Immature natural killer cell (primary cell): ENCODE measurements around the gene KCND2. TPM values are rescaled to one million over a fixed set of nuclear protein-coding genes. Genes with fewer than 3 reads are reported as not detected.

Experiments used
- DNase-seq, 3 donors: peaks; one replicate each; pipeline ENCODE4 v3.0.0; 2022; ENCODE audit warnings: mixed read lengths in 1 of 3
- H3K27ac Mint-ChIP-seq, 6 donors: one replicate each; pipeline ENCODE4 v1.8.0; 2020; ENCODE audit warnings: mixed read lengths in 6 of 6, mild to moderate bottlenecking in 5 of 6, inconsistent platforms in 4 of 6, moderate library complexity in 3 of 6
- H3K27me3 Mint-ChIP-seq, 3 donors: one replicate each; pipeline ENCODE4 v1.8.0; 2020 to 2021; ENCODE audit warnings: low read depth in 3 of 3, mild to moderate bottlenecking in 3 of 3, mixed read lengths in 3 of 3, moderate library complexity in 3 of 3, inconsistent platforms in 1 of 3
- H3K36me3 Mint-ChIP-seq, 3 donors: one replicate each; pipeline ENCODE4 v1.8.0; 2020; ENCODE audit warnings: mixed read lengths in 3 of 3, inconsistent platforms in 2 of 3, mild to moderate bottlenecking in 2 of 3
- H3K4me1 Mint-ChIP-seq, 2 donors: one replicate each; pipeline ENCODE4 v1.8.0; 2020; ENCODE audit warnings: inconsistent platforms in 2 of 2, mild to moderate bottlenecking in 2 of 2, mixed read lengths in 2 of 2, moderate library complexity in 1 of 2
- H3K4me3 Mint-ChIP-seq, 5 donors: one replicate each; pipeline ENCODE4 v1.8.0; 2020; ENCODE audit warnings: mild to moderate bottlenecking in 5 of 5, mixed read lengths in 5 of 5, inconsistent platforms in 3 of 5, moderate library complexity in 3 of 5
- H3K9me3 Mint-ChIP-seq, 6 donors: one replicate each; pipeline ENCODE4 v1.8.0; 2020; ENCODE audit warnings: mild to moderate bottlenecking in 6 of 6, mixed read lengths in 6 of 6, inconsistent platforms in 4 of 6, moderate library complexity in 3 of 6
- polyA plus RNA-seq, 3 donors: library from polyadenylated mRNA; unstranded; fragments of 300-500 nt; fragmentation: Illumina TruSeq; gene quantifications; one replicate each; pipeline ENCODE4 v1.2.3, GENCODE V29; 2021

Gene KCND2
- polyA plus RNA-seq, 3 donors from 2014 or later: not detected

DNA sequence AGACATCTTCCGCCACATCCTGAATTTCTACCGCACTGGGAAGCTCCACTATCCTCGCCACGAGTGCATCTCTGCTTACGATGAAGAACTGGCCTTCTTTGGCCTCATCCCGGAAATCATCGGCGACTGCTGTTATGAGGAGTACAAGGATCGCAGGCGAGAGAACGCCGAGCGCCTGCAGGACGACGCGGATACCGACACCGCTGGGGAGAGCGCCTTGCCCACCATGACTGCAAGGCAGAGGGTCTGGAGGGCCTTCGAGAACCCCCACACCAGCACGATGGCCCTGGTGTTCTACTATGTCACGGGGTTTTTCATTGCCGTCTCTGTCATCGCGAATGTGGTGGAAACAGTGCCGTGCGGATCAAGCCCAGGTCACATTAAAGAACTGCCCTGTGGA, 1.9 kb downstream of the KCND2 start:
- Mint-ChIP-seq H3K9me3 (peaks cover 0 to 37% (median 11%) of the 10 kb centered on the region in 6 donors), H3K4me1 (no peaks in the 10 kb centered on the region), H3K4me3 (no peak overlapping the region), H3K36me3 (no peaks in the 10 kb centered on the region), H3K27ac (no peak overlapping the region), H3K27me3 (peaks cover 1 to 5% (median 3%) of the 10 kb centered on the region in 3 donors)
- no peak for DNase-seq

DNA sequence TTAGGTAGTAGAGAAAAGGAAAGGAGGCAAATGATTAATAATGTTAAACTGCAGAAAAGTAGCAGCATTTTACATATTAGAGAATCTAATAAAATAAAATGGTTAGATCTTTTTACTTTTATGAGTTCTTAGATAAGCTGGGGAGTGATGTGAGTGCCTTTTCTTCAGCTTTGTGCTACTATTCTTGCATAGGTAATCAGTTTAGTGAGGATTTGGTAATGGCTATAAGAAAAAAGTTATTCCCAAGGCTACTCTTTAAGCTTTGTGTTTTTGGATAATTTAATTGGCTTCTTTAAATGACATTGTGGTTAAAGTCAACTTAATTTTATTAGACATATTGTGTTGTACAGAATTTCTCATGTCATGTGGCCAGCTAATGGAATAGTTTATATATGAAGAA, 3.7 kb downstream of the KCND2 start:
- H3K4me3 Mint-ChIP-seq: no peak overlapping the region
- H3K27me3 Mint-ChIP-seq: peaks cover 0 to 5% (median 1%) of the 10 kb centered on the region in 3 donors
- no peaks in the 10 kb centered on the region for H3K4me1 Mint-ChIP-seq
- peaks cover 0 to 27% (median 11%) of the 10 kb centered on the region in 6 donors for H3K9me3 Mint-ChIP-seq
- no peaks in the 10 kb centered on the region for H3K36me3 Mint-ChIP-seq
- no peak overlapping the region for H3K27ac Mint-ChIP-seq
- no peak for DNase-seq

DNA sequence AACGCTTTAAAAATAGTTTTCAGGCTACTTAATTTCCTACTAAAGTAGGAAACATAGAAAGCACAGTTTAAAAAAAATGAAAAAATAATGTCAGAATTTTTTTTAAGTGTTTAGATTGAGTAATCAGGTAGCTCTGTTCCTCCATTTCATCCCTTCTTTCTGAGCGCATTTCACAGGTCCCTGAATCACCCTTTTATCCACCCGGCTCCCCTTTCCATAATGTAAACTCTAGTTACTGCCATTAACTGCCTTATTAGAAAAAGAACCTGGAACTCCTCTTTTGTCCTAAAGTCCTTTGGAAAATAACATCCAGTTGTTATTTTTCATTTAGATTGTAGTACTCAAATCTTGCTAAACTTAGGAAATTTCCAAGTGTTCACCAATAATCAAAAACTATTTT, 5.8 kb downstream of the KCND2 start:
- Mint-ChIP-seq H3K4me1 (no peaks in the 10 kb centered on the region), H3K36me3 (no peaks in the 10 kb centered on the region), H3K9me3 (peaks cover 2 to 25% (median 12%) of the 10 kb centered on the region in 6 donors), H3K4me3 (no peak overlapping the region), H3K27me3 (peaks cover 0 to 3% (median 1%) of the 10 kb centered on the region in 3 donors), H3K27ac (no peak overlapping the region)
- DNase-seq: no peak

DNA sequence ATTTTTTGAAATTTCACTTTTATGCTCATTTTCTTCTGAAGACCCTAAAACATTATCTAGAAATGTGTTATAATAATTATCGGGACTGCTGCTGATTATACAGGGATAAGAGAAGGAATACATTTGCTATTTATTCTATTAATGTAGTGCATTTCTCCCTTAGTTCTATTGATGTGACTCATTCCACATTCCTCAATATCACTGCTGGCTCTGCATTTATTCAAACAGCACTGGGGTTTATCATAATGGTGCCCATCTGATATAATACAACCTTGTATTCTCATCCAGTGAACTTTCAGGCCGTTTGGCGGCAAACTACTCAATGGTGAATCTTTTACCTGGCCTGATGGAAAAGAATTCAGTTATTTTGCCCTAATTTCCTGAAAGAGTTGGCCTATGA, 7.8 kb downstream of the KCND2 start:
- Mint-ChIP-seq H3K4me1 (no peaks in the 10 kb centered on the region), H3K4me3 (no peak overlapping the region), H3K9me3 (peaks cover 0 to 11% (median 4%) of the 10 kb centered on the region in 6 donors), H3K36me3 (no peaks in the 10 kb centered on the region), H3K27me3 (no peaks in the 10 kb centered on the region), H3K27ac (no peak overlapping the region)
- no peak for DNase-seq

DNA sequence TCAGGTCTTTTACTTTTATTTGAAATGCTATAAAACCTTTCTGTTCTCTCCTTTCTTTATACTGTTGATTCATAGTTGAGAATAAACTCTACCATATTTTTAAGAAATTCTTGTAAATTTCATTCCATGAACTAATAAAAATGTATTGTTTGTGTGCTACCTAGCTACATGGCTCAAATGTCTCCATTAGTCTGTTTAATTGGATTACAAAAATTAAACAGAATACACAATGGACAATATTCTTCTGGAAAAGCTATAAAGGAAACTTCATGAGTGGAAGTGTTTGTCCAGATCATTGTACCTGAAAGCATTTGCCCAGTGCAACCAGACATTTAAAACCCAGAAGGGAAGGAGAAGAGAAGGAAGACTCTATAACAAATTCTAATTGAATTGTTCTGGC, 20.1 kb downstream of the KCND2 start:
- Mint-ChIP-seq H3K4me1 (no peaks in the 10 kb centered on the region), H3K27me3 (peaks cover 0 to 1% (median under 1%) of the 10 kb centered on the region in 3 donors), H3K27ac (no peak overlapping the region), H3K36me3 (no peaks in the 10 kb centered on the region), H3K4me3 (no peak overlapping the region), H3K9me3 (peaks cover 0 to 20% (median 7%) of the 10 kb centered on the region in 6 donors)
- no peak for DNase-seq

DNA sequence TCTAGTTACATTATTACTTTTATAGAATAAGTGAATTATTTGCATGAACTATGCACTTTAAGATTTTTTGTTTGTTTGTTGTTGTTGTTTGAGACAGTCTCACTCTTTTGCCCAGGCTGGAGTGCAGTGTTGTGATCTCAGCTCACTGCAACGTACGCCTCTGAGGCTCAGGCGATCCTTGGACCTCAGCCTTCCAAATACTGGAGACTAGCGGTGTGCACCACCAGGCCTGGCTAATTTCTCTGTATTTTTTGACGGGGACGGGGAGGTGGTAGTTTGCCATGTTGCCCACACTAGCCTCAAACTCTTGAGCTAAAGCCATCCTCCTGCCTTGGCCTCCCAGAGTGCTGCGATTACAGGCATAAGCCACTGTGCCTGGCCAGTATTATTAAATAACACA, 29.2 kb downstream of the KCND2 start:
- Mint-ChIP-seq H3K4me1 (no peaks in the 10 kb centered on the region), H3K36me3 (no peaks in the 10 kb centered on the region), H3K27me3 (no peaks in the 10 kb centered on the region), H3K4me3 (no peak overlapping the region), H3K27ac (no peak overlapping the region), H3K9me3 (peaks cover 0 to 12% (median 2%) of the 10 kb centered on the region in 6 donors)
- no peak for DNase-seq

DNA sequence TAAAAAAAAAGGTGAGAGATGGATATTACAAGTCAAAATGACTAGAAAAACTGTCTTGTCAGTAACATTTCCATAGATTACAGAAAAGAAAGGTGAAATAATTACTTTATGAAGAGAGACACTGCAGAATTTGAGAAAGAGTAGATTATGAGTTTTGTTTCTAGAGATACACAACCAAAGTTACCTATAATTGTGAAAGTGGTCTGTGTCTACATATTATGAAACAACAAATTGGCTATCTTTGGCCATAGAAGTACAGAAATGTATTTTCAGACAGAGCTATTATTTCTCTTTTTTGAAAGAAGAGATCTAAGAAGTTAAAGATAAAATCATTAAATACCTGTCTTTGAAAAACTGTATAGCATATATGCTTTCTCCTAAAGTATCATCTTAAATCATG, 30.1 kb downstream of the KCND2 start:
- Mint-ChIP-seq H3K27me3 (no peaks in the 10 kb centered on the region), H3K4me3 (no peak overlapping the region), H3K36me3 (no peaks in the 10 kb centered on the region), H3K27ac (no peak overlapping the region), H3K9me3 (peaks cover 0 to 12% (median 2%) of the 10 kb centered on the region in 6 donors), H3K4me1 (no peaks in the 10 kb centered on the region)
- no peak for DNase-seq

DNA sequence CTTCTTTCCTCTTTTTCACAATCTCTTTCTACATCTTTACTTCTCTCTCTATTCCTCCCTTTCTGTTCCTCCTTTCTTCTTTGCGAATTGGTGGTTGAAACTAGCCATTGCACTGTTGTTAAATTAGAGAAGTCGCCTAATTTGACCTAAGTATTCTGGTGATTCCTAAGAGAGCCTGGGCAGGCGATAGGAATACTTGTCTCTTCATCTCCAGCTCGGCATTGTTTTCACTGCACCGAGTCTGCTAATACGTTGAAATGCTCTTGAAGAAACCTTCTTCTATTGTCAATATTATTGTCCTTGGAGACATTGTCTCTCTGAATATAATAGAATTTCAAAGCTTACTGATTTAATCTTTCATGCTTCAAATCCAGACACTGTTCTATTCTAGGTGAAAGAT, 31.7 kb downstream of the KCND2 start:
- no peak overlapping the region for H3K27ac Mint-ChIP-seq
- no peak for DNase-seq
- H3K9me3 Mint-ChIP-seq: peaks cover 0 to 19% (median 2%) of the 10 kb centered on the region in 6 donors

DNA sequence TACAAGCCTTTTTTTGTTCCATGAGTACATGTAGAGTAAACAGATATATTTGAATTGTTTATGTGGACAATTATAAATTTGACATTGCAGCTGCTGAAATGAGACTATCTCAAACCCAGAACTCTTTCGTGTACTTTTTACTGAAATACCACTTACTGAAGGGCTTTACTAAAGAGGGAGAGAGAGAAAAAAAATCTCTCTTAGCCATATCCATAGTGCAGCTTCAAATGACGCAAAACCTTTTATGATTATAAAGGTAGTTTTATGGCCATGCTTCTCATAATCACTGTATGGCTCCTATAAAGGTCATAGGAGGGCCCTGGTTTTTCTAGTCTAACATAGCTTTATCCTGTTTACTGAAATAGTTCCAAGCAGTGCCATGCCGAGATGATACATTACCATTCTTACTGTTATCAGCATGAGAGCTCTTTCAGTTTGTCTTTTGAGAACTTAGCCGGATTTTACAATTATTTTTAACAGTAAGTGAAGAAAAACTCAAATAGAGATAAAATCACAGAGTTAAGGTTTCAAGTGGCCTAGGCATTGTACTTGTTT, 35.1 kb downstream of the KCND2 start:
- Mint-ChIP-seq H3K9me3 (peaks cover 0 to 19% (median 6%) of the 10 kb centered on the region in 6 donors), H3K4me1 (no peaks in the 10 kb centered on the region), H3K4me3 (no peak overlapping the region), H3K27me3 (peaks cover 0 to 3% (median 0%) of the 10 kb centered on the region in 3 donors), H3K36me3 (no peaks in the 10 kb centered on the region), H3K27ac (no peak overlapping the region)
- no peak for DNase-seq

More for the DNA sequence above, 31.7 kb downstream of the KCND2 start:
- no peak overlapping the region for H3K4me3 Mint-ChIP-seq
- H3K27me3 Mint-ChIP-seq: peaks cover 0 to 3% (median 0%) of the 10 kb centered on the region in 3 donors
- no peaks in the 10 kb centered on the region for H3K36me3 Mint-ChIP-seq
- no peaks in the 10 kb centered on the region for H3K4me1 Mint-ChIP-seq

DNA sequence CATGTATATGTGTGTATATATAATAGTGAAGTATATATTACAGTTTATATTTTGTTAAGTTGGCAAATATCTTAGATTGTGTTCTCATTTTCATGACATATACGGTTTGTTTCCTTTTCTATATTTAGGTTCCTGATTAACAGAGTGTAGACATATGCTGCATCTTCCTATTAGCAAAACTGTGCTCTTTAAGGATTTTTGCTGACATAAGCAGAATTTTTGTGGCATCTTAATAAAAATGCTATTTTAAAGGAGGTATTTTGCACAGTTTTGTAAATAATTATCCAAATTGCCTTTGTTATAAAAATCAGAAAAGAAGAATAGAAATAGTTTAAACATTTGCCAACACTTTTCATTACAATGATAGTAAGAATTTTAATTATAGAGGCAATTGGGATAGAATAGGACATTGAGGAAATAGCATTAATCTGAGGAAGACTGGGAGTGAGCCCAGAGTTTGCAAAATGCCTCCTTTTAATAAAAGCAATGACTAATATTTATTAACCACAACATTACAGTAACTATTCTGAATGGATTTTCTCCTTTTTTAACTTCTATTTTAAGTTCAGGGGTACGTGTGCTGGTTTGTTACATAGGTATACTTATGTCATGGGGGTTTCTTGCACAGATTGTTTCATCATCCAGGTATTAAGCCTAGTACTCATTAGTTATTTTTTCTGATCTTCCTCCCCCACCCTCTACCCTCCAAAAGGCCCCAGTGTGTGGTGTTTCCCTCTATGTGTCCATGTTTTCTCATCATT, 38.2 kb downstream of the KCND2 start:
- Mint-ChIP-seq H3K36me3 (no peaks in the 10 kb centered on the region), H3K4me1 (no peaks in the 10 kb centered on the region), H3K27ac (no peak overlapping the region), H3K9me3 (peaks cover 0 to 19% (median 6%) of the 10 kb centered on the region in 6 donors), H3K4me3 (no peak overlapping the region), H3K27me3 (peaks cover 0 to 3% (median 0%) of the 10 kb centered on the region in 3 donors)
- DNase-seq: no peak

DNA sequence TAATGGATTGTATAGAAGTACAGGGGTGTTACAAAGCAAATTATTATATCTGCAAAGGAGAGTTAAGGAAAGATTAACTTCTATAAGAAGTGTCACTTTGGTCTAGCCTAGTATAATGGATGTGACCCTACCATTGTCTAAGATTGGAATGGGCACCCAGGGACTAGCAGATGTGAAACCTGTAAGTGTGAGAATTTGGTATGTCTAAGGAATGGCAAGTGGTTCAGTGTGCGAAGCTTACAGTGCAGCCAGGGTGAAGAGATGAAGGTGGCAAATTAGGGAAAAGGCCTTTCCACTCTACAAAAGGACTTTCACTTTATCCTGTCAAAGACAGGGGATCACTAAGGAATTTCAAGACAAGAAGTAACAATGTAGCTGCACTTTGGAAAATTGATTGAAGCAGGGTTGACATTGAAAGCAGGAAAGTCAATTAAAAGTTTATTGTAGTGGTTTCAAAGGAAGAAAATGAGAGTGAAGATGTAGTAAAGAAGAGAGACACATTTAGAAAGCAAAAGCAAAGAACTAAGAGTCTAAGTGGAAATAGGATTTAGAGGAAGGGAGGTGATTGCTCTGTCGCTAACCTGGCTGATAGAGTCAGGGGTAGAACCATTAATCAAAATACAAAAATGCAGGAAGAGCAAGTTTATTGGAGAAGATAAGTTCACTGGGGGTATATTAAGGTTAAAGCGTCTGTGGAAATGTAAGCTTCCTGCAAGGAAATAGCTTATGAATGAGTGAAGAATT, 47.4 kb downstream of the KCND2 start:
- Mint-ChIP-seq H3K4me1 (no peaks in the 10 kb centered on the region), H3K9me3 (peaks cover 4 to 13% (median 5%) of the 10 kb centered on the region in 6 donors), H3K4me3 (no peak overlapping the region), H3K27me3 (peaks cover 0 to 2% (median 0%) of the 10 kb centered on the region in 3 donors), H3K36me3 (peaks cover 0 to 3% (median 0%) of the 10 kb centered on the region in 3 donors), H3K27ac (no peak overlapping the region)
- no peak for DNase-seq

DNA sequence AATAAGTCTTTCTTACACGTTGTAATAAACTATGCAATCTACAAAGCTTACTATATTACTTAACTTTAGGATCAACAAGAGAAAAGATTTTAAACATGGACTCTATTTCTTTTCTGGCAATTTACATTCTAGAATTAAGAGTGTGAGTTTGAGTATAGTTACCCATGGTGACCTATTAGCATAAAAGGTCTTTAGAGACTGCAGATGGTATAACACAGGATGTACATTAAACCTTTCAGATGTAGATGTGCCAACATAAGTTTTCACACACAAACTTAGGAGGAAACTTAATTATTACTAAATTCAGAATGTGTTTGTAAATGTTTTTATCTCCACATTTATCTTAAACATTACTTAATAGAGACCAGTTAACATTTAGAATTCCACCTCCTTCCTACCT, 54.1 kb downstream of the KCND2 start:
- peaks cover 0 to 19% (median 7%) of the 10 kb centered on the region in 6 donors for H3K9me3 Mint-ChIP-seq

DNA sequence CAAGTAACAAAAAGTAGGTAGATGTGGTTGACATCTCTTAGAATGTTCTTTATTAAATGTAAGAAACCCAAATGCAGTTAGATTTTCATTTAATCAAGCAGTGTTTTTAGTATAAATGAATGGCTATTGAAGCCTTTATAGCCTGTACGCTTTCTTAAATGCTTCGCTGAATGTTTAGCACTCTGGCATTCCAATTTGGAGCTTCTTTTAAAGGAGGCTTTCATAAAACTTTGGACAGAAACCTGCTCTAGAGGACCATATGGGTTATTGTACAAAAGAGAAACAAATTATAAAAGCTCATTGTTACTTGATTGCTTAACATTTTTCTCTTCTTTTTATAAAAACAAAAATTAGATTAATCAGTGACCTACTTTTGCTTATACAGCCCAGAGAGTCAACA, 59.5 kb downstream of the KCND2 start:
- H3K27ac Mint-ChIP-seq: no peak overlapping the region
- H3K4me3 Mint-ChIP-seq: no peak overlapping the region
- H3K4me1 Mint-ChIP-seq: no peaks in the 10 kb centered on the region
- no peak for DNase-seq
- H3K36me3 Mint-ChIP-seq: no peaks in the 10 kb centered on the region
- H3K27me3 Mint-ChIP-seq: no peaks in the 10 kb centered on the region
- peaks cover 0 to 23% (median 8%) of the 10 kb centered on the region in 6 donors for H3K9me3 Mint-ChIP-seq

More for the DNA sequence above, 54.1 kb downstream of the KCND2 start:
- no peak overlapping the region for H3K27ac Mint-ChIP-seq
- peaks cover 0 to 2% (median 0%) of the 10 kb centered on the region in 3 donors for H3K27me3 Mint-ChIP-seq
- no peak overlapping the region for H3K4me3 Mint-ChIP-seq
- no peak for DNase-seq
- no peaks in the 10 kb centered on the region for H3K4me1 Mint-ChIP-seq
- H3K36me3 Mint-ChIP-seq: no peaks in the 10 kb centered on the region

DNA sequence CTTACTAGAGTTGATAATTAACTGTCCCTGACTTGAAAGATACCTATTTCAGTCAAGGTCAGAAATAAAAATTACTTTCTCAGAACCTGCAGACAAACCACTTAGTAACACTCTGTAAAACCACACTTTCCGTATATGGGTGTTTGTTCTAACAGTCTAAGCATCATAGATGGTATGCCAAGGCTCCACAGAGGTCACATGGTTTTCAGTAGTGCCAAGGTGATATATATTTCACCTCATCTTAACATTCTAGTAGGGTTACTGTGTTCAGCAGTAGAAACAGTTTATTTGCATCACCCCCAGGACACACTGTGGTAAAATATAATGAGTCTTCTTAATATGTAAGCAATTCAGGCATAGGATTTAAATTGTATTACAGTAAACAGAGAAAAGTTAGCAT, 61.5 kb downstream of the KCND2 start:
- Mint-ChIP-seq H3K4me1 (no peaks in the 10 kb centered on the region), H3K27me3 (no peaks in the 10 kb centered on the region), H3K36me3 (no peaks in the 10 kb centered on the region), H3K9me3 (peaks cover 0 to 13% (median 4%) of the 10 kb centered on the region in 6 donors), H3K27ac (no peak overlapping the region), H3K4me3 (no peak overlapping the region)
- no peak for DNase-seq
